Measurements from ENCODE around the gene SUCLA2.
A peak's percentile ranks its signal among the peaks of the same experiment; 100 is the strongest.

The SUCLA2 gene

DNA sequence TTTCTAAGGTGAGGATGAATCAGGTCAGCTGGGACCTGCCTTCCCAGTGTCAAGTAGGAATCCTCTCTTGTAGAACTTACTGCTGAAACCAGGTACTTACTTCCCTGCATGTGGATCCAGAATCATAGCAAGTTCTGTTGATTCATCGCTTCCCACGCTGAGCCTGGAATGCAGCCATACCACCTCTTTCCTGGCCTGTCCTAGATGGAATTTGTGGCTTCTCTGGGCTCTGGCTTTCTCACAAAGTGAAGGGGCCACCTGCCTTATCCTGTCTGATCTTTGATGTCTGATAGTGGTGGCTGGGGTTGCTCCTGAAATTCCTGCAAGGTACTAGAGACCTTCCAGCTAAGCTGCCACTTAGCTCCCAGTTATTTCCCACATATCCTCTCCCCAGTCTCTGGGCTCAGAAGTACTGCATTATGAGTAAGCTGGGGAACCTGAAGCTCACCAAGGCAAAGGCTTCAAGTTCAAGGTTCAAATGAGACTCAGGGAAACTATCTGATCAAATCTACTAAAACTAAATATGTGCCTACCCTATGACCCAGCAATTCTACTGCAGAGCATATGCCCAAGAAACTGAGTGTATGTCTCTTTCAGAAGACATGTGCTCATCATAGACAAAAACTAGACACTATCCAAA is 103.5 kb downstream of the SUCLA2 start:
- DNase-seq, result peak; percentile 98

DNA sequence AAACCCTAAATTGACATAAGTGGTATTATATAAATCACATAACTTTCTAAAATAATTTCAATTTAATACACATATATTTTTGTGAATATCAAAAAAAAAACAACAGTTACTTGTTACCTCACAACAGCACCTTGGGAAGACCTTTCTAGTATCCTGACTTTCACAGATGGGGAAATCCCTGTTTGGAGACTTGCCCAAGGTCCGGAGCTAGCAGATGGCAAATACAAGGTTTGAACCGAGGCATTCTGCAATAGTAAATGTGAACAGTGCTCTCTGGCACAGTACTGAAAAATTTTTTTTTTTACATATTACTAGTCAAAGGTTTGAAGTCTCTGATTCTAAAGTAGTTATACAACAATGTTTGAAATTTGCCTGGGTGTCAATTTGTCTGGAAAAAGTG is 104.5 kb downstream of the SUCLA2 start:
- DNase-seq, result no peak

DNA sequence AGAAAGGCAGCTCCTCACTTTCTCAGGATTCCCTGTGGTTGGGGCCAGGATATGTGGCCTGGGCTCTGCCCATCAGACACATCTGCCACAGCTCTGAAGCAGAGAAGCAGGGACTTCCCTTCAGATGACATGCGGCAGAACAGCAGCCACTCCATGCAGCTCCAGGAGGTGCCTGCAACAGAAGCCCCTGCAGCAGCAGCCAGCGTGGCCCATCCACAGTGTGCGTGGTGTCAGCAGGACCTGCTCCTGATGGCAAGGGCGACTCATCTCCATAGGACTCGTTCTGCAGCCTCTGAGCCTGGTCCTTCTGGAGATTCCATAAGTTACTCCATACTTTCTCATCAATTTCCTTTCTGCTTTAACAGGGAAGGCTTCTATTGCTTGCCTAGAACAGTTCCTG is 105.0 kb downstream of the SUCLA2 start:
- peak; percentile 84 for DNase-seq

DNA sequence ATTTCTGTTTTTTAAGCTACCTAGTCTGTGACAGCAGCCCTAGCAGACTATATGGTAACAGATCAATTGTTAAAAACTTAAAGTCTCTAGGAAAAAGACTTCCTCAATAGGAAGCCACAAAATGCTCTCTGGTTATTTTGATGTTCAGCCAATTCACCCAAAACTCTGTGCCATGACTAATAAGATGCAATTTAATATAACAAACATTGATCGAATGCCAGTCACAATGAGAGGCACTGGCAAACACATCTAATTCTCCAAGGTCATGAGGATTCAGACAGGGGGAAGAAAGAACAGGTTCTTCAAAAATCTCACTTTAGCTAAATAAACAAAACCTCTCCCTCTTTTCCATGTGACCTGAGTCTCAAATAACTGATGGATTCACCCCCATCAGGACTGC is 107.5 kb downstream of the SUCLA2 start:
- DNase-seq, result no peak
